Endothelial cell of umbilical vein (primary cell): ENCODE results near the gene COMMD8. TPM values are rescaled to one million over a fixed set of nuclear protein-coding genes. Genes with fewer than 3 reads are reported as not detected.

ENCODE experiments used
- BruUV-seq: library from RNA; stranded (reverse); fragments of 400-500 nt; replicated peaks from 2 replicates; lab custom pipeline; 2021; lab: Mats Ljungman, UMichigan
- CTCF ChIA-PET: fragments of 300-600, 350-600 bp; sonication (Branson Sonifier 250); formaldehyde crosslinking; loops from one replicate; lab custom pipeline; 2021; ENCODE audit warnings: antibody characterized with exemption, inconsistent platforms; lab: Charles Lee
- POLR2A ChIA-PET: fragments of 300-600, 350-600 bp; sonication (Branson Sonifier 250); formaldehyde crosslinking; loops from one replicate; lab custom pipeline; 2021; ENCODE audit warnings: antibody characterized with exemption, inconsistent platforms; lab: Charles Lee
- DNase-seq: peaks from one replicate; pipeline ENCODE4 v3.0.0-alpha.2; 2011; ENCODE audit warnings: low read depth, low spot score
- FAIRE-seq: peaks from 2 replicates; lab custom pipeline; 2011; peaks lifted over from hg19 to GRCh38; lab: Jason Lieb, UNC
- H2AFZ ChIP-seq: 2 replicates; pipeline ENCODE4 v1.6.0; 2012; ENCODE audit warnings: low read depth, low read length, control low read depth, inconsistent platforms
- H3K27ac ChIP-seq: 2 replicates; pipeline ENCODE4 v1.5.1; 2011; ENCODE audit warnings: low read depth, mild to moderate bottlenecking, control low read depth, low read length, moderate library complexity; ENCODE audit not compliant: insufficient read depth
- H3K27me3 ChIP-seq, 2 experiments: 2 replicates each; pipeline versions ENCODE4 v1.6.0 to v1.6.1; 2011; ENCODE audit warnings: low read length in 2 of 2, mixed read lengths in 1 of 2; ENCODE audit not compliant: control insufficient read depth in 2 of 2, insufficient read depth in 2 of 2
- H3K36me3 ChIP-seq, 2 experiments: 2 replicates in 1 of 2; 3 replicates in 1 of 2; pipeline ENCODE4 v1.5.1; 2011; ENCODE audit warnings: low read length in 2 of 2, mild to moderate bottlenecking in 1 of 2, moderate library complexity in 1 of 2; ENCODE audit not compliant: control insufficient read depth in 2 of 2, insufficient read depth in 2 of 2; ENCODE audit errors: extremely low read depth in 1 of 2
- H3K4me1 ChIP-seq: 3 replicates; pipeline ENCODE4 v1.5.1; 2011; ENCODE audit warnings: mild to moderate bottlenecking, low read length; ENCODE audit not compliant: control insufficient read depth, insufficient read depth; ENCODE audit errors: extremely low read depth
- H3K4me2 ChIP-seq: 2 replicates; pipeline ENCODE4 v1.6.1; 2011; ENCODE audit warnings: low read length, control low read depth, mixed read lengths; ENCODE audit not compliant: insufficient read depth
- H3K4me3 ChIP-seq, 3 experiments: fragments of 200-600 bp in 1 of 3; sonication (generic), shearing (Covaris generic) in 1 of 3; replicated peaks in 1 of 3; 2 replicates each; pipeline ENCODE4 v1.5.1; 2011 to 2016; ENCODE audit warnings: control low read depth in 3 of 3, low read length in 3 of 3, mild to moderate bottlenecking in 2 of 3, inconsistent platforms in 1 of 3, low read depth in 1 of 3, moderate library complexity in 1 of 3; ENCODE audit not compliant: insufficient read depth in 1 of 3
- H3K79me2 ChIP-seq: 2 replicates; pipeline ENCODE4 v1.6.0; 2012; ENCODE audit warnings: low read length, inconsistent platforms; ENCODE audit not compliant: control insufficient read depth, insufficient read depth
- H3K9ac ChIP-seq: replicated peaks from 2 replicates; pipeline ENCODE3; 2011; ENCODE audit warnings: low read length, control low read depth; ENCODE audit not compliant: insufficient read depth; ENCODE audit errors: extremely low read depth
- H3K9me1 ChIP-seq: replicated peaks from 3 replicates; pipeline ENCODE4 v1.6.0; 2011; ENCODE audit warnings: mild to moderate bottlenecking, low read length; ENCODE audit not compliant: control insufficient read depth, insufficient read depth; ENCODE audit errors: extremely low read depth
- H3K9me3 ChIP-seq: replicated peaks from 2 replicates; pipeline ENCODE4 v1.5.1; 2012; ENCODE audit warnings: low read length, inconsistent platforms; ENCODE audit not compliant: control insufficient read depth, insufficient read depth
- H4K20me1 ChIP-seq: replicated peaks from 2 replicates; pipeline ENCODE3; 2011; ENCODE audit warnings: mild to moderate bottlenecking, low read length; ENCODE audit not compliant: control insufficient read depth, insufficient read depth; ENCODE audit errors: extremely low read depth
- CTCF ChIP-seq, 2 donors: IDR thresholded peaks; 1 replicate in 1 of 2; 2 replicates in 1 of 2; pipeline ENCODE4 v1.5.1; 2011; ENCODE audit warnings: low read length in 2 of 2, mild to moderate bottlenecking in 2 of 2, moderate library complexity in 2 of 2, control low read depth in 1 of 2, inconsistent platforms in 1 of 2, low read depth in 1 of 2; ENCODE audit not compliant: insufficient read depth in 1 of 2; ENCODE audit errors: extremely low read depth in 1 of 2
- EZH2 ChIP-seq: IDR thresholded peaks from 2 replicates; pipeline ENCODE4 v1.6.1; 2012; ENCODE audit warnings: borderline replicate concordance, low read depth, mild to moderate bottlenecking, moderate library complexity, low read length, inconsistent platforms; ENCODE audit not compliant: severe bottlenecking
- FOS ChIP-seq: IDR thresholded peaks from 2 replicates; pipeline ENCODE4 v1.6.1; 2011; ENCODE audit warnings: mild to moderate bottlenecking, low read length, moderate library complexity, borderline replicate concordance; ENCODE audit not compliant: insufficient read depth
- GATA2 ChIP-seq: IDR thresholded peaks from 2 replicates; pipeline ENCODE4 v1.7.0; 2011; ENCODE audit warnings: low read depth, mild to moderate bottlenecking, moderate library complexity, mixed read lengths, low read length; ENCODE audit not compliant: insufficient read length, insufficient read depth
- JUN ChIP-seq: IDR thresholded peaks from 2 replicates; pipeline ENCODE4 v1.6.1; 2011; ENCODE audit warnings: borderline replicate concordance, low read depth; ENCODE audit not compliant: insufficient read length, insufficient read depth
- MAX ChIP-seq: IDR thresholded peaks from 2 replicates; pipeline ENCODE4 v1.6.1; 2011; ENCODE audit not compliant: insufficient read depth, insufficient read length
- MYC ChIP-seq: IDR thresholded peaks from one replicate; pipeline ENCODE4 v1.6.1; 2011; ENCODE audit warnings: mild to moderate bottlenecking, low read depth, low read length
- POLR2A ChIP-seq: IDR thresholded peaks from 2 replicates; pipeline ENCODE4 v1.6.1; 2012; ENCODE audit warnings: low read depth, mild to moderate bottlenecking, control low read depth, low read length
- POLR2AphosphoS5 ChIP-seq: IDR thresholded peaks from 2 replicates; pipeline ENCODE4 v1.6.1; 2012; ENCODE audit warnings: low read depth, mild to moderate bottlenecking, control low read depth, low read length, moderate library complexity; ENCODE audit not compliant: insufficient read depth
- dilution Hi-C: fragments of 300-500 bp; cut with MboI; formaldehyde crosslinking; loops from one replicate; pipeline ENCODE4 v1.15.0; 2019; ENCODE audit warnings: low sequenced_read_pairs; ENCODE audit not compliant: extremely low pct_ligation_motif_present
- intact Hi-C: fragments of 100-400 bp; cut with micrococcal nuclease; formaldehyde crosslinking; loops from one replicate; pipeline ENCODE4 v1.10.0; 2022
- polyA plus RNA-seq, 4 experiments: library from polyadenylated mRNA; depleted of rRNA in 3 of 4; stranded (reverse) in 3 of 4; unstranded in 1 of 4; fragments of >200 nt; gene quantifications; 2 replicates each; pipeline versions ENCODE4 v1.2.1 to v1.2.3, GENCODE V29; 2011 to 2012; ENCODE audit warnings: missing spikeins in 1 of 4
- total RNA-seq: library from RNA; stranded (reverse); gene quantifications from 2 replicates; pipeline ENCODE4 v1.2.3, GENCODE V29; 2021

Gene COMMD8
- total and polyA plus RNA-seq, 2 donors (not counting 3 experiments of a cell fraction or from before 2014, with no cell fraction given), result 4.9 to 22.3 TPM

GRCh38 chr4:47473141-47473750, 9.7 kb upstream of the COMMD8 start:
- H3K4me3 ChIP-seq, result no peak overlapping the region
- no peaks in the 10 kb centered on the region for H3K4me1 ChIP-seq
- CTCF ChIA-PET, result interaction anchor here (0.9 to 2.7 kb wide), 4 partner anchors 9 to 92 kb away, joined by 3 to 18 read pairs (median 8); partner anchors contain the start of genes ATP10D and COMMD8

More at GRCh38 chr4:47473141-47473750, 9.7 kb upstream of the COMMD8 start:
- BruUV-seq, result no TSS peak
- H3K9me3 ChIP-seq, result no peaks in the 10 kb centered on the region
- DNase-seq (no peak), FAIRE-seq (no peak)
- no peaks in the 10 kb centered on the region for H3K27me3 ChIP-seq
- H3K27ac ChIP-seq, result no peak overlapping the region
- no peaks in the 10 kb centered on the region for H3K36me3 ChIP-seq
- H3K9me1 ChIP-seq, result no peaks in the 10 kb centered on the region
- POLR2A ChIA-PET, result interaction anchor here (0.7 kb wide), 1 partner anchor 11 kb away, joined by 5 read pairs; no protein-coding TSS in a partner anchor
- dilution Hi-C loops (no loop called here), intact Hi-C loops (no loop called here)
- H3K79me2 ChIP-seq, result no peaks in the 10 kb centered on the region
- H3K4me2 ChIP-seq, result no peak overlapping the region
- no peaks in the 10 kb centered on the region for H4K20me1 ChIP-seq
- H2AFZ ChIP-seq, result no peak overlapping the region
- TF ChIP-seq CTCF (IDR thresholded peaks at IDR 0.05; ENCODE audit: extremely low read depth in 1 of 2, insufficient read depth in 1 of 2, low read depth in 1 of 2, low read length in 2 of 2) (no peak), GATA2 (no peak), EZH2 (no peak), POLR2A (no peak), MYC (no peak), MAX (no peak), FOS (no peak), POLR2AphosphoS5 (no peak), JUN (no peak)
- no peak overlapping the region for H3K9ac ChIP-seq
